PC-3 (cell line): ENCODE data around the gene GPATCH1. TPM values are rescaled to one million over a fixed set of nuclear protein-coding genes. Genes with fewer than 3 reads are reported as not detected.

Source experiments
- ATAC-seq: fragments of 200-7000 bp; cut with Tn5 transposase; 2 replicates; pipeline ENCODE4 v1.9.1; 2020; ENCODE audit warnings: mild to moderate bottlenecking, moderate library complexity
- BruUV-seq: library from RNA; stranded (reverse); fragments of 400-500 nt; replicated peaks from 2 replicates; lab custom pipeline; 2021; lab: Mats Ljungman, UMichigan
- CTCF ChIA-PET: fragments of 300-600 bp; sonication (Branson Sonifier 250); formaldehyde crosslinking; loops from one replicate; lab custom pipeline; 2022; ENCODE audit warnings: antibody characterized with exemption; lab: Charles Lee
- POLR2A ChIA-PET: fragments of 300-600 bp; sonication (Branson Sonifier 250); formaldehyde crosslinking; loops from one replicate; lab custom pipeline; 2022; ENCODE audit warnings: antibody characterized with exemption; ENCODE audit not compliant: unreplicated experiment; lab: Charles Lee
- DNase-seq: peaks from one replicate; pipeline ENCODE4 v3.0.0-alpha.2; 2015
- H2AFZ ChIP-seq: fragments of 300-600 bp; sonication (generic); 2 replicates; pipeline ENCODE4 v1.6.0; 2016; ENCODE audit warnings: antibody characterized with exemption, low read length
- H3F3A ChIP-seq: fragments of 300-600 bp; sonication (generic); one replicate; pipeline ENCODE4 v1.6.0; 2017; ENCODE audit warnings: antibody characterized with exemption, low read length, control low read depth, mild to moderate bottlenecking; ENCODE audit not compliant: unreplicated experiment
- H3K27ac ChIP-seq: fragments of 300-600 bp; sonication (generic); 2 replicates; pipeline ENCODE4 v1.5.1; 2016; ENCODE audit warnings: mild to moderate bottlenecking, low read length
- H3K27me3 ChIP-seq: fragments of 300-600 bp; sonication (generic); 2 replicates; pipeline ENCODE4 v1.6.1; 2016; ENCODE audit warnings: low read length, mixed read lengths
- H3K36me3 ChIP-seq: fragments of 300-600 bp; sonication (generic); 2 replicates; pipeline ENCODE4 v1.6.1; 2016; ENCODE audit warnings: low read depth, mixed run types, low read length, mixed read lengths
- H3K4me1 ChIP-seq: fragments of 300-600 bp; sonication (generic); 2 replicates; pipeline ENCODE4 v1.5.1; 2016; ENCODE audit warnings: low read length; ENCODE audit not compliant: insufficient read depth
- H3K4me2 ChIP-seq: fragments of 300-600 bp; sonication (generic); 2 replicates; pipeline ENCODE4 v1.6.0; 2016; ENCODE audit warnings: low read length
- H3K4me3 ChIP-seq: fragments of 300-600 bp; sonication (generic); 2 replicates; pipeline ENCODE4 v1.5.1; 2016; ENCODE audit warnings: mild to moderate bottlenecking, low read length, mixed read lengths
- H3K79me2 ChIP-seq: fragments of 300-600 bp; sonication (generic); 2 replicates; pipeline ENCODE4 v1.6.1; 2017; ENCODE audit warnings: low read length, mixed read lengths
- H3K9ac ChIP-seq: fragments of 300-600 bp; sonication (generic); 2 replicates; pipeline ENCODE4 v1.6.0; 2016; ENCODE audit warnings: mild to moderate bottlenecking, low read length
- H3K9me2 ChIP-seq: fragments of 300-600 bp; sonication (generic); replicated peaks from 2 replicates; pipeline ENCODE4 v1.6.1; 2016; ENCODE audit warnings: mixed run types, low read length, mixed read lengths
- H3K9me3 ChIP-seq: fragments of 300-600 bp; sonication (generic); 2 replicates; pipeline ENCODE4 v1.6.1; 2016; ENCODE audit warnings: low read length, mixed read lengths
- H4K20me1 ChIP-seq: fragments of 300-600 bp; sonication (generic); 2 replicates; pipeline ENCODE4 v1.6.1; 2016; ENCODE audit warnings: low read length, mixed read lengths
- CTCF ChIP-seq: fragments of 300-600 bp; sonication (generic); conservative IDR thresholded peaks from 2 replicates; pipeline ENCODE4 v1.5.1; 2017; ENCODE audit warnings: antibody characterized with exemption, low read depth, mild to moderate bottlenecking, low read length
- EZH2 ChIP-seq: fragments of 300-600 bp; sonication (generic); IDR thresholded peaks from one replicate; pipeline ENCODE4 v1.6.1; 2017; ENCODE audit warnings: antibody characterized with exemption, mild to moderate bottlenecking, low read length; ENCODE audit not compliant: unreplicated experiment
- EZH2phosphoT487 ChIP-seq: fragments of 300-600 bp; sonication (generic); IDR thresholded peaks from 2 replicates; pipeline ENCODE4 v1.6.1; 2018; ENCODE audit warnings: mild to moderate bottlenecking, antibody characterized with exemption, low read length, borderline replicate concordance
- intact Hi-C: fragments of 100-400 bp; cut with micrococcal nuclease; formaldehyde crosslinking; loops from 2 replicates; pipeline ENCODE4 v1.9.0; 2023
- total RNA-seq: library from RNA; depleted of rRNA; stranded (reverse); fragments of >200 nt; gene quantifications from 2 replicates; pipeline ENCODE4 v1.2.3, GENCODE V29; 2014

GPATCH1 gene
- total RNA-seq, 1 experiment from 2014 or later: 6.9 TPM

DNA sequence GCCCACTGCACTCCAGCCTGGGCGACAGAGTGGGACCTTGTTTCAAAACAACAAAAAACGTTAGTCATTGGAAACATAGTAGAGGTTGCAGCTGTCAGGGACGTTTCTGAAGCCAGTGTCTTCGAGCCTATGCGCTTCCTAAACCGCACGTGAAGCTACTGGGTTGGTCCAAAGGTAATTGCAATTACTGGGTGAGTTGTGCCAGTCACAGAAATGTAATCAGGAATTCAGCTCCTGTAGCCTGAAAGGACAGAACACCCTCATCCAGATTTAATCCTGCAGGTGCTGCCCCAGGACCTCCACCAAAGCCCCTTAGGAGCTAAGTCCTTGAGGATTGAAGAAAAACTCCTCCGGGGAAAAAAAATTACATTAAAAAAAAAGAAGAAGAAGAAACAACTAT, 13.9 kb upstream of the GPATCH1 start:
- no peak overlapping the region for H3K4me2 ChIP-seq
- no peak for ATAC-seq
- no peaks in the 10 kb centered on the region for H3K9me3 ChIP-seq
- H3K36me3 ChIP-seq: no peaks in the 10 kb centered on the region
- peaks cover 21% of the 10 kb centered on the region for H3K79me2 ChIP-seq
- no peak overlapping the region for H3K27ac ChIP-seq
- H2AFZ ChIP-seq: no peak overlapping the region
- no TSS peak for BruUV-seq
- ChIA-PET POLR2A (no interaction called here), CTCF (no interaction called here)
- no peak overlapping the region for H3K4me3 ChIP-seq
- no peaks in the 10 kb centered on the region for H3K27me3 ChIP-seq
- no peaks in the 10 kb centered on the region for H3K9me2 ChIP-seq
- intact Hi-C loops: no loop called here
- H4K20me1 ChIP-seq: peaks cover 15% of the 10 kb centered on the region
- TF ChIP-seq CTCF (no peak), EZH2phosphoT487 (no peak), EZH2 (no peak)
- peaks cover 7% of the 10 kb centered on the region for H3K4me1 ChIP-seq
- no peaks in the 10 kb centered on the region for H3F3A ChIP-seq
- DNase-seq: no peak
- no peak overlapping the region for H3K9ac ChIP-seq

GRCh38 chr19:33071887-33072286, 9.1 kb upstream of the GPATCH1 start:
- intact Hi-C loops: loop anchor here (10.0 kb wide), 1 partner anchor 97 kb away; the partner anchor contains the start of genes CEP89 and FAAP24
- Histone ChIP-seq H3K9ac (no peak overlapping the region), H3K9me3 (no peaks in the 10 kb centered on the region), H3K79me2 (no peaks in the 10 kb centered on the region), H3K4me3 (no peak overlapping the region), H3F3A (no peaks in the 10 kb centered on the region), H2AFZ (no peak overlapping the region), H3K27ac (no peak overlapping the region), H3K4me2 (no peak overlapping the region), H3K4me1 (no peaks in the 10 kb centered on the region), H3K9me2 (no peaks in the 10 kb centered on the region), H3K36me3 (no peaks in the 10 kb centered on the region), H3K27me3 (no peaks in the 10 kb centered on the region), H4K20me1 (no peaks in the 10 kb centered on the region)
- no peak for TF ChIP-seq EZH2
- no peak for TF ChIP-seq EZH2phosphoT487
- no peak for TF ChIP-seq CTCF
- POLR2A ChIA-PET: no interaction called here
- ATAC-seq: peak; percentile 53
- no TSS peak for BruUV-seq
- CTCF ChIA-PET: no interaction called here
- peak; percentile 58 for DNase-seq

GRCh38 chr19:33075519-33075918, 5.5 kb upstream of the GPATCH1 start:
- Histone ChIP-seq H3K27me3 (no peaks in the 10 kb centered on the region), H3K79me2 (no peaks in the 10 kb centered on the region), H3K4me1 (peaks cover 13% of the 10 kb centered on the region), H3K9ac (no peak overlapping the region), H4K20me1 (no peaks in the 10 kb centered on the region), H3K4me3 (no peak overlapping the region), H3K9me2 (no peaks in the 10 kb centered on the region), H2AFZ (no peak overlapping the region), H3K9me3 (no peaks in the 10 kb centered on the region), H3K27ac (no peak overlapping the region), H3K4me2 (no peak overlapping the region), H3K36me3 (no peaks in the 10 kb centered on the region), H3F3A (no peaks in the 10 kb centered on the region)
- DNase-seq (no peak), ATAC-seq (no peak)
- no TSS peak for BruUV-seq
- ChIA-PET CTCF (no interaction called here), POLR2A (no interaction called here)
- intact Hi-C loops: loop anchor here (10.0 kb wide), 1 partner anchor 101 kb away; the partner anchor contains the start of genes CEP89 and FAAP24
- TF ChIP-seq CTCF (no peak), EZH2phosphoT487 (no peak), EZH2 (no peak)
